ENCODE results near the gene GPR137B.
"Not testable (repeated sequence)": the region's sequence is repeated elsewhere in the genome, so short reads cannot be mapped to it uniquely, and the experiment has no call there.

The GPR137B gene

DNA sequence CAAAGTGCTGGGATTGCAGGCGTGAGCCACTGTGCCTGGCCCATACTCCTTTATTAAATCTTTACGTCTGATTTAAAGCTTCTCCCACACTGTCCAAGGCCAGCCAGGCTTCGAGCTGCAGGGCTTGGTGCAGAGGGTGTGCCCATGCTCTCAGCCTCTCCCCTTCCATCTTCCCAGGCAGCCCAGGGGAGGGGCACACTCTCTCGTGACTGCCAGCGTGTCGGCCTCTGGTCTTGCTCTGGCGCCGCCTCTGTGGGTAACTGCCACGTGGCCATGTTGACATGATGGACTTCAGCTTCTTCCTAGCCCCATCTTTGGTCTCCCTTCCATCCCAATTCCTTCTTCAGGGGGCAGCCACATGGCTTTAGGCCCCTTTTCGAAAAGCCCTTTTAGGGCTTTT lies 4.7 kb downstream of the GPR137B start:
- DNase-seq = no peak

DNA sequence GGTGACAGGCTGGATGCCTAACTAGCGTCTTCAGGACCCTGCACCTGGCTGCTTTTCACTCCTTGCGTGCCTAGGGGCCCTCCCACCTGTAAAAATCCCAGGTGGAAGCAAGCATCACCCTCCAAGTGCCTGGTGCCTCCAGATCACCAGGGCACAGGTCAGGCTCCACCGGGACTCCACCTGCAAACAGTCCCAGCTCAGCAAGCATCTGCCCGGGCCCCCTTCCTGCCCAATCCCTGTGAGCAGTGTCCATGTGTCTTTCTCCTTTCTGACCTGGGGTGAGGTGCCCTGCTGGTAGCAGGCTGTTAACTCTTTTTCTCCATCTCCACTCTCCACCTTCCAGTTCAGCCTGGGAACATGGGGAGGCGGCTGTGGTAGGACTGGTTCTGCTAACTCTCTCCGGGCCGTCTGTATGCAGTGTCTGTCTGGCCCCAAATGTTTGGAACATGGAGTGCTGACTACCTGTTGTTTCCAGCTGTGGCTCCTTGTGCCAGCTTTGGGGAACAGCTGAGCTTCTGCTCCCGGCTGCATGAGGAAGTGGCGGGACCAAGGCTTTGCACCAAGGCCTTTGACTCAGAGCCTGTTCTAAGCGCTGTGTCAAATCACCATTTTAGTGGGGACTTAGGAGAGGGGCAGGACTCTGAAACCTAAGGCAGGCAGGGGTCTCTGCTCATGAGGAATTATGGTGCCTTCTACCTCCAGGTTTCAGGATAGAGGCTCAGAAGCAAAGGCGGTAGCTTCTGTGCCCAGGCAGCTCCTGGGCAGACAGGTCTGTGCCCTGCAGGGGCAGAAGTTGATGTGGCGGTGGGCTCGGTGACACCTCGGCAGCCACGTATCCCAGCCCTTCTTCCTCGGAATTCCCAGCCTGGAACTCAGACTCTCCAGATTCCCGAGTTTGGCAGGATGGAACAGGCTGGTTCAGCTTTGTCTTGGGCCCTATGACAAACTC lies 5.5 kb downstream of the GPR137B start:
- no peak for DNase-seq

DNA sequence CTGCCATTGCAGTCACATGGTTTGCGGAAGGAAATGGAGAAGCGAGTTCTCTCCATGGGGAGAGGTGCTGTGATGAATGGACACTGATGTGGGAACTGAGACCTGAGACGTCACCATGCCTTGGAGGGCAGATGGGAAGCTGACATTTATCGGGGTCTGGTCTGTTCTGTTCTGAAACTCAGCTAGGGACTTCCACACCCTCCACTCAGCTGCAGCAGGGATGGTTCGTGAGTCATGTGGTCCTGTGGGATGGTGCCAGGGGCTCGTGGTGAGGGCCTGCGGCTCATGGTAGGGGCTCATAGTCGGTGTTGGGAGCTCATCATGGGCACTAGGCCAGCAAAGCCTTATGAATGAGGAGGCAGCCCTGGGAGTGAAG lies 6.1 kb downstream of the GPR137B start:
- DNase-seq = no peak

GRCh38 chr1:236149003-236149595 lies 6.8 kb downstream of the GPR137B start:
- no peak for DNase-seq

GRCh38 chr1:236149696-236150228 lies 7.4 kb downstream of the GPR137B start:
- DNase-seq = no peak

DNA sequence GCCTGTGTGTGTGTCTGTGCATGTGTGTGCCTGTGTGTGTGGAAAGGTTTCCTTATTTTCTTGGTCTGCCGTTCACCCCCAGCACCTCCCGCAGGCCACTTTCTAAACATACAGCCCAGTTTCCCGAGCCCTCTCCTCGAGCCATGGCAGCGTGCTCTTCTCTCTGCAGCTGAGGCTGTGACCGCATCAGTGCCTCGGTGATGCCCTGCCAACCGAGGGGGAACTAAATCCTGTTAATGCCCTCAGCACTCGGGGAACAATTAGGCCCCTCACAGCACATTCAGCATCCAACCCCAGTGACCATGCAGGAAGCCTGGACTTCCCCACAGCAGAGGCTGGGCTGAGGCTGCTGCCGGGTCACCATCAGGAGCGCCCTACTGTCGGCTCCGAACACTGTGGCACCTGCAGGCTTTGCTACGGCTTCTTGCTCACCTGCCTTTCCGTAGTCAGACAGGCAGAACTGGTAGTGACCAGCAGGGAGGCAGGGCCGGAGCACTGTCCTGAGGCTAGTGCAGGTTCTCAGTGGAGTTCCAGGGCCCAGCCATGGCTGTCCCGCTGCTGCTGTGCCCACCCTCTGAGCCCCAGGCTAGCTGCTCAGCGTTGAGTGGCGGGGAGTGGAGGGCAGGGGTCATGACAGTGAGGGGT lies 8.1 kb downstream of the GPR137B start:
- DNase-seq = no peak

GRCh38 chr1:236150986-236151385 lies 8.6 kb downstream of the GPR137B start:
- no peak for DNase-seq

DNA sequence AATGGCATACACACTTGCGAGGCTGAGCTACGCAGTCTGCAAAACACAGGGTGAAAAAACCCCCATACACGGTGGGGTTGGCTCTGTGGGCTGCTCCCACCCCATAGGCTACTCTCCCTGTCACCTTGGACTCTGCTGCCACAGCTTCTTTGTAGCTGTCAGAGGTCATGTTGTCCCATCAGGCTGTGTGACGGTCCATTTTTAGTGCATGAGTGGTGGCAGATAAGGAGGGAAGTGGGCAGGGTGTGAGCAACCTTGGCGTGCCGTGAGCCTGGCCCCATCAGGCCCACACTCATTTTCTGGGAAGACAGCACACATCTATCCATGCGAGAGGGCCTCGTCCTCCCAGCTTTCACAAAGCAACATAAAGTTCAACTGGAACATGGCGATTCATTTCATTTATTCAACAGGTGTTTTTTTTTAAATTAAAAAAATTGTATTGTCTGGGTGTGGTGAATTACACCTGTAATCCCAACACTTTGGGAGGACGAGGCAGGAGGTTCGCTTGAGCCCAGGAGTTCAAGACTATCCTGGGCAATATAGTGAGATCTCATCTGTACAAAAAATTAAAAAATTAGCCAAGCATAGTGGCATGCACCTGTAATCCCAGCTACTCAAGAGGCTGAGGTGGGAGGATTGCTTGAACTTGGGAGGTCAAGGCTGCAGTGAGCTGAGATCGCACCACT lies 9.5 kb downstream of the GPR137B start:
- no peak for DNase-seq

DNA sequence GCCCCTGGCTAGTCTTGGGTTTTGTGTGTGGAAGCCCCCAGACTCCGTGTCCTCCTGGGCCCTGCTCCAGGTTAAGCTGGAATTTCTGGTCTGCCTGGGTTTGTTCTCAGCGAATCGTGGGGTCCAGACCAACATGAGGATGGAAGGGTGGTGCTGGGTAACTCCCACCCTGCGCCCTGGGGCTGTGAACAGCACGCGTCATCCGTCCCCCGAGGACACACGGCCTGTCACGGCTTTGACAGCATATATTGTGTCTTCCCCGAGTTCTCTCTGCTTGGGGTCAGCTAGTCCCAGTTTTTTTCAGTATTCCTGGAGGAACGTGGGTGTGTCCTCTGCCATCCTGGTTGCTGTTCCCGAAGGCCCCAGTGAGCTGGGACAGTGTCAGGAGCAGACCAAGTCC lies 11.8 kb downstream of the GPR137B start:
- no peak for DNase-seq

- no peak for DNase-seq
Measured at GRCh38 chr1:236154671-236155398, 12.5 kb downstream of the GPR137B start.

DNA sequence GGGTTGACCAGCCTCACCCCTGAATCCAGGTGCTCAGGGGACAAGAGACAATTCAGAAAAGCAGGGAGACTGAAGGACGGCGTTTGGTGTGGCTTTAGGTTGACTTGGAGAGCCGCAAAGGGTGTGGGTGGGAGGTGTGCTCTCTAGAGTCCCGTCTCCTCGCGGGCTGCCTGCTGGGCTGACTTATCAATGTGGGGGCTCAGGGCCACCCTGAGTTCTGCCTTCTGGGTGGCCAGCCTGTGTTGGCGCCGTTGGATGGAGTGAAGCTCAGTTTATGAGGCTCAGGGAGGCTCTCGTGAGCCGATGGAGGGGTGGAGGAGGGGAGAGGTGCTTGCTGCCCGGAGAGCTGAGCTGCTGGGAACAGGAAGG lies 13.0 kb downstream of the GPR137B start:
- no peak for DNase-seq

GRCh38 chr1:236155841-236156503 lies 13.6 kb downstream of the GPR137B start:
- DNase-seq = no peak

- DNase-seq = peak; percentile 30 to 34
Measured at GRCh38 chr1:236156512-236157208, 14.3 kb downstream of the GPR137B start.

DNA sequence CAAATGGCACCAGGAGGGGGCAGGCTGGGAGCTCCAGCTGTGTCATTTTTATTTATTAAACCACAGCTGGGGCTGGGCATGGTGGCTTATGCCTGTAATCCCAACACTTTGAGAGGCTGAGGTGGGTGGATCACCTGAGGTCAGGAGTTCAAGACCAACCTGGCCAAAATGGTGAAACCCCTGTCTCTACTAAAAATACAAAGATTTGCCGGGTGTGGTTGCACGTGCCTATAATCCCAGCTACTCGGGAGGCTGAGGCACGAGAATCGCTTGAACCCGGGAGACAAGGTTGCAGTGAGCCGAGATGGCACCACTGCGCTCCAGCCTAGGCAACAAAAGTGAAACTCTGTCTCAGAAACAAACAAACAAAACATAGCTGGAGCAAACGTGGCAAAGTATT lies 15.7 kb downstream of the GPR137B start:
- DNase-seq = not testable (repeated sequence)

DNA sequence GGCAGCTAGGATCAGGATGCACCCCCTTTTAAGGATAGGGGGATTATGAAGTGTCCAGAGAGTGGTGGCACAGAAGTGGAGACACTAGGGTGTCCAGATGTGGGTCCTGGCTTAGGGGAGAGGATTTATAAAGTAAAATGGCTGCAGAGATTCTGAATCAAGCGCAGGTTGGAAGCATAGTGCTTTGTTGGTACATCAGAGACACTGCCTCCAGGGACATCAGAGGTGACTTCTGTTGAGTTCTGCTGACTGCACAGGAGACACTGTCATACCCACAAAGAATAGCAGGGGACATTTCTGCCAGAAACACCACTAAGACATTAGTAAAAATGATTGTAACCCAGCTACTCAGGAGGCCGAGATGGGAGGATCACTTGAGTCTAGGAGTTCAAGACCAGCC lies 16.4 kb downstream of the GPR137B start:
- no peak for DNase-seq

DNA sequence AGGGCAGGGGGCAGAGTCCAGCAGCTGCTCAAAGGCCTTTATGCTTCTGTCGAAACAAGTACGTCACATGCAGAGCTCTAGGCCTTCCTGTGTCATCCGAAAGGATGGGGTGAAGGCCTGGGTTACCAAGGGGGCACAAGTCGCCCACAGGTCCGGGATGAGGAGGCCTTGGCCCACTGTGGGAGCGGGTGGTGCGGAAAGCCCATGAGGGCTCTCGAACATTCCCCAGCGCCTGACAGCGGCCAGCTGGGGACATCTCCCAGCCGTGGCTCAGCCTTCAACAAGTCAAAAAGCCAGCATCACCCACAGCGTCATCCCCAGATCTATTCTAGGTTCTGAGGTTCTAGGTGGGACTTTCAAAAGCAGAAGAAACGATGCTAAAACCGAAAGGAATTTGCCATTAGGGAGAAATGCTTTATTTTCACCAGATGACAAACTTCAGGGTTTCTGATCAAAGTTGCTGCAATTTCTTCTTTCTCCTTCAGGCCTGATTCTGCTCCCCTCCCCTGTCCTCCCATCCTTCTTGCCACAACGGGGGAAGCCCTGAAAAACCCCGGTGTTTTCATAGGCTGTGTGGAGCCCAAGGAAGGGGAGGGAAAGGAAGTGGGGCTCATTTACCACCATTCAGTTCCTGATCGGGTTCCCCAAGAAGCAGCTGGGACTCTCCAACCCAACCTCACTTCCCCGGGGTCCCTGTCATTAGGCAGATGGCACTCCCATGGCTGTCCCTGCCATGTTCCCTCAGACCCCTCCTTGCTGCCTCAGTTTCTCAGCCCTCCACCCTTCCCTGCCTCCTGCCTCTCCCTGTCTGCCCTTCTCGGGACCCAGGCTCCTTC lies 17.6 kb downstream of the GPR137B start:
- DNase-seq = no peak

- no peak for DNase-seq
Measured at GRCh38 chr1:236160540-236161127, 18.3 kb downstream of the GPR137B start.

DNA sequence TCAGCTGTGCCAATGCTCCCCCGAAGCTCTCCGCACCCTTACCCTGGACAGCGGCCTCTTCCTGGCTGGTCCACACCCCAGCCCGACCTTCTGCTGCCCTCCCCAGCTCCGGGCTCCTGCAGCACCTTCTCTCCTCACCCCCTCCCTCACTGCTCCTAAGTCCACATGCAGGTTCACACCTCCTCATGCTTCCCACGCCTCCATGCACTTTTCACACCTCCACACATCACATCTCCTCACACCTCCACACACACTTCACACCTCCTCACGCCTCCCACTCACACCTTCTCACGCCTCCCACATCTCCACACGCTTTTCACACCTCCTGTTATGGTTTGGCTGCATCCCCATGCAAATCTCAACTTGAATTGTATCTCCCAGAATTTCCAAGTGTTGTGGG lies 18.9 kb downstream of the GPR137B start:
- DNase-seq = no peak

DNA sequence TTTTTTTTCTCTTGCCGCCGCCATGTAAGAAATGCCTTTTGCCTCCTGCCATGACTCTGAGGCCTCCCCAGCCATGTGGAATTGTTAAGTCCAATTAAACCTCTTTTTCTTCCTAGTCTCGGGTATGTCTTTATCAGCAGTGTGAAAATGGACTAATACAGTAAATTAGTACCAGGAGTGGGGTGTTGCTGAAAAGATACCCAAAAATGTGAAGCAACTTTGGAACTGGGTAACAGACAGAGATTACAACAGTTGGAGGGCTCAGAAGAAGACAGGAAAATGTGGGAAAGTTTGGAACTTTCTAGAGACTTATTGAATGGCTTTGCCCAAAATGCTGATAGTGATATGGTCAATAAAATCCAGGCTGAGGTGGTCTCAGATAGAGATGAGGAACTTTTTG lies 19.4 kb downstream of the GPR137B start:
- DNase-seq = not testable (repeated sequence)
